Brain pericyte (primary cell): ENCODE results near the gene CBFB.
"Not testable (repeated sequence)": the region's sequence is repeated elsewhere in the genome, so short reads cannot be mapped to it uniquely, and the experiment has no call there.

Experiments used
- DNase-seq: peaks from one replicate; pipeline ENCODE4 v3.0.0-alpha.2; 2012; ENCODE audit warnings: low read depth, low spot score

CBFB gene

DNA sequence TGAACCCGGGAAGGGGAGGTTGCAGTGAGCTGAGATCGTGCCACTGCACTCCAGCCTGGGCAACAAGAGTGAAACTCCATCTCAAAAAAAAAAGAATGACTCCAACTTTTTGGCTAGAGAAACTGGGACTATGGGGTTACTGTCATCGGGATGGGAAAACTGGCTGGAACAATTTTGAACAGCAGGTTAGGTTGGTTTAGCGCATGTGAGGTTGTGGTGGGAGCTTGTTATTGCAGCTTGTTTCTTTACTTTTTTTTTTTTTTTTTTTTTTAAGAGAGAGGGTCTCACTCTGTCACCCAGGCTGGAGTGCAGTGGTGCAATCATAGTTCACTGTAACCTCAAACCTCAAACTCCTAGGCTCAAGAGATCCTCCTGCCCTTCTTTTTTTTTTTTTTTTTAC is 12.6 kb downstream of the CBFB start:
- DNase-seq, result not testable (repeated sequence)

DNA sequence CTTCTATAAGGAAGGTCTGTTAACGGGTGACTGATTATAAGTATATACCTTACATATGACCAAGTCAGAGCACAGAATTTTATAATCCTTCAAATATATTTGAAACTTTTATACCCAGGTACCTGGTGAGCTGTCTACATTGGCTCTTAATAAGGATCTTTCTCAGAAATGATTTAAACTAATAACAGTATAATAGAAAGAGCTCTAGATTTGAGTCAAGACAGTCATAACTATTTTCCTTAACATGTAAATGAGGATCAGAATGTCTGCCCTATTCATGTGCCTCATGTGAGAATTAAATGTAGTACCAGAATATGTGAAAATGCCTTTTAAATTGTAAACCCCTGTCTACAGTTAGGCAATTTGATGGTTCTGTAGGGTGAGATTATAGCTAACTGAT is 14.5 kb downstream of the CBFB start:
- DNase-seq, result no peak

DNA sequence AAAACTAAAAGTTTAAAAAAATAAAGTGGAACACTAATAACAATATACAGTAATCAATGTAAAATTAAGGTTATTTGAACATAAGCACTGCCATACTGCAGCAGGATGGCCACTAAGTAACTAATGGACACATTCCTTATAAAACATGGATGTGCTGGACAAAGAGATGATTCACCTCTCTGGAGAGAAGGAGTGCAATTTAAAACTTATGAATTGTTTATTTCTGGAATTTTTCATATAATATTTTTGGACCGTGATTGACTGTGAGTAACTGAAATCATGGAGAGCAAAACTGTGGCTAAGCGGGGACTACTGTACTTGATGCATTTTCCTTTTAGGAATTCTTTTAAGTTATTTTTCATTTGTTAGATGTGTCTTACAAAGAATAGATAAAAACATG is 21.8 kb downstream of the CBFB start:
- no peak for DNase-seq

DNA sequence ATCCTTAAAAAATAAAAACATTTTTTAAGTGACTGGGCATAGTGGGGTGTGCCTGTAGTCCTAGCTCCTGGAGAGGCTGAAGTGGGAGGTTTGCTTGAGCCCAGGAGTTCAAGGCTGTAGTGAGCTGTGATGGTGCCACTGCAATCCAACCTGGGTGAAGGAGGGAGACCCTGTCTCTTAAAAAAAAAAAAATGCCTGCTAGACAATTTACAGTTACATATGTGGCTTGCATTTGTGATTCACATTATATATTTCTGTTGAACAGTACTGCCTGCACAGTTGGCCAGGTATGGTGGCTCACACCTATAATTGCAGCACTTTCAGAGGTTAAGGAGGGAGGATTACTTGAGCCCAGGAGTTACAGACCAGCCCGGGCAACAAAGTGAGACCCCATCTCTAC is 23.4 kb downstream of the CBFB start:
- DNase-seq, result no peak

DNA sequence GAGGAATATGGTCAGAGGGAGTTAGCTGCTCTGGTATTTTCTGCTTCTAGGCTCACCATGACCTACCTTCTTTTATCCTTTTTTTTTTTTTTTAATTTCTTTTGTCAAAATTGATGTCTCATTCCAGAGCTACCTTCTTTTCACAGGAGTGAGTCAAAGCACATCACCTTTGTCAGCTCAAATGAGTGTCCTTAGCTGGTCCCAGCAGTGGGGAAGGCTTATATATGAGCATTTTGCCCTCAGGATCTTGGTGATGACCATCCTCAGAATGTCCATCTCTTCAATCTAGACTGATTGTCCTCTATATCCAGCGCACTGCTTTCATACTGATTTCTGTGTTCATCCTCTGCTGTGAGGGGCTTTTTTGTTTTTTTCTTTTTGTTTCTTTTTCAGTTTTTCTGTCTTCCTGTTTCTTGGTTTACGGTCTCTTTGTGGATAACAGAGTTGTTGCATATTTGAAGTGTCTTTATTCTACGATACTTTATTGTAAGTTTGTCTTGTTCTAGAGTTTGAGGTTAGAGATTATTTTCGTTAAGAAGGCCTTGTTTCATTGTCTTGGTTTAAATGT is 24.9 kb downstream of the CBFB start:
- no peak for DNase-seq

DNA sequence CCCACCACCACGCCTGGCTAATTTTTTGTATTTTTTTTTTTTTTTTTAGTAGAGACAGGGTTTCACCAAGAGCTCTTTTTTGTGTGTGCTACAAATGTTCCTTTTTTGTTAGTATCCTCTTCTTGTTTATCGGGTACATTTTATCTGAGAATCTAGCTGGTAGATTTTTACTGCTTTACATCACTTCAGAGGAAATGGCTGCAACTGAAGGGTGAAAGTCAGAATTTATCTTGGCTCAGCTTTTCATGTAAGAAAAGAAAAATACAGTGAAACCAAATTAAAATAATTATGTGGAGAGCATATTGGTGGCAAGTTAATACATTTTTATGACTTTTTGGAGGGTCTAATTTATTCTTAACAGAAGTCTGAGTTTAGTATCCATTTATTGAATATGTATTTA is 26.0 kb downstream of the CBFB start:
- DNase-seq, result no peak

DNA sequence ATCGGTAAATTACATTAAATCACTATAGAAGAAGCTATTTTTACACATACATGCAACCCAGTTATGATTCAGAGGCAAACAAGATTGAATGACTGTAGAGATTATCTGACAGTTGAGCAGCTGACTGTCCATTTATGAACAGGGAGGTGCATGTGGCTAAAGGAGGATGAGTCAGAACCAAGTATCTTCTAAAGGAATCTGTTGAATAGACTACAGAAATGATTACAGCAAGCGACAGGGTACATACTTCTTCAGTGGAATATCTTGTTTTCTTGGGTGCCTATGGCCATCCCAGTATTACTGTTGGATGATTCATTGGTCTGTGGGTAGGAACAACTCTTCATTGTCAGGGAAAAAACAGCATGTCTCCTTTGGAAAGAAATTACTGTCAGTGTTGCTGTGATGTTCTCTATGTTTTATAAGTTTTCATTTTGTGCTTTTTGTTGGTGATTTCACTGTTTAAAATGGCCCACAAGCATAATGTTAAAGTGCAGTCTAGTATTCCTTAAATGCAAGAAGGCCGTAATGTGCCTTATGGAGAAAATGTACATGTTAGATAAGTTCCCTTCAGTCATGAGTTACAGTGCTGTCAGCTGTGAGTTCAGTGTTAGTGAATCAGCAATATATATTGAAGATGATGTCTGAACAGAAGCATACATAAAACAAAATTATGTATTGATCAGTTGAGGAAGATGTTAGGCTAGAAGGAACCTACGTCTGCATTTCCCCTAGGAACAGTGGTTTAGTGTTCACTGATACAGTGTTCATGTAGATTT is 27.0 kb downstream of the CBFB start:
- peak; percentile 72 for DNase-seq

DNA sequence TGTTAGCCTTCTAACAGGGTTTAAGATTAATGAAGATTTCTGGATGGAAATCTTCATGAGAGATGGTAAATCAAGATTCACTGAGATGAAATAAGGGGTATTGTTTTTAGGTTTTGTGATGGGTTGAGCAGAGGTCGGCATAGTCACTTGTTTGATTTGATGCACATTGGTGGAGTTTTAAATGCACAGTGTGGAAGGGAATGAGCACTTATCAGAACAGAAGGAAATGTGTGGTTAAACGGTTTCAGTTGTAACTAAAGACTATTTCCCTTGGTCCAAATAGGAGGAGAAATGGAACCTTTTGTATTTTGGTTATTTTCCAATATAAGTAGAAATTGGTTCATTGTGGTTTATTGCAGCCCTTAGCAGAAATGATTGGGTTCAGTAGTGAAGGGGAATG is 34.1 kb downstream of the CBFB start:
- DNase-seq, result no peak

DNA sequence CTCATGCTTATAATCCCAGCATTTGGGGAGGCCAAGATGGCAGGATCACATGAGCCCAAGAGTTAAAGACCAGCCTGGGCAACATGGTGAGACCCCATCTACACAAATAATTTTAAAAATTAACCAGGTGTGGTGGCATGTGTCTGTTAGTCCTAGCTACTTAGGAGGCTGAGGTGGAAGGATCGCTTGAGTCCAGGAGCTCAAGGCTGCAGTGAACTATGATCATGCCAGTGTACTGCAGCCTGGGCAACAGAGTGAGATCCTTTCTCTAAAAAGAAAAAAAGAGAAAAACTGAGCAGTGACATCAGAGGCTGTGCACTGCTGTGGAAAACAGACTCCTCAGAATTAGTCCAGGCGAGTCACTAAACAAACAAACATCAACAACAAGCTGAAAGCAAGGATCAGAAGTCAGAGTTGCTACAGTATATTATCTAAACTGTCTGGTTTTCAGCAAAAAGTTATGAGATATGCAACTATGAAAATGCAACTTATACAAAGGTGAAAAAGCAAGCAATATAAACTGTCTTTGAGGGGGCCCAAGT is 39.3 kb downstream of the CBFB start:
- no peak for DNase-seq

DNA sequence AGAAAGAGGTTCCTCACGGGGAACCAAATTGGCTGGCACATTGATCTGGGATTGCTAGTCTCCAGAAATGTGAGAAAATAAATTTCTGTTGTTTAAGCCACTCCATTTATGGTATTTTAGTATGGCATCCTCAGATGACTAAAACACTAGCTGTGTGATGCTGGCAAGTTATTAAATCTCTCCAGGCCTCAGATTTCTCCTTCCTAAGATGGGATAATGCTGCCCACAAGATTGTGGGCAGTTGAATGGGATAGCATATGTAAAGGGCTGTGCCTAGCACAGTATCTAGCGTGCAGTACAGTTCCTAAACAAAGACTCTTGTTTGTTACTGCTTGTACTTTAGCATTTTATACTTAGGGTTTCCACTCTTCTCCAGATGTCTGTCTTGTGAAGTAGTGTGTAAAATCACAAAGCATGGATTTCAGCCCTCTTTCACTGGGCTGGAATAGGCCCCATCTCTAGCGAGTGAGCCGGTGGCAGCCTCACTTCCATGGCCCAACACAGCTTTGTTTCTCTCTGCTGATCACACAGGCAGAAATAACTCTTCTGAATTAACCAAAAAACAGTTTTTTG is 42.6 kb downstream of the CBFB start:
- no peak for DNase-seq

DNA sequence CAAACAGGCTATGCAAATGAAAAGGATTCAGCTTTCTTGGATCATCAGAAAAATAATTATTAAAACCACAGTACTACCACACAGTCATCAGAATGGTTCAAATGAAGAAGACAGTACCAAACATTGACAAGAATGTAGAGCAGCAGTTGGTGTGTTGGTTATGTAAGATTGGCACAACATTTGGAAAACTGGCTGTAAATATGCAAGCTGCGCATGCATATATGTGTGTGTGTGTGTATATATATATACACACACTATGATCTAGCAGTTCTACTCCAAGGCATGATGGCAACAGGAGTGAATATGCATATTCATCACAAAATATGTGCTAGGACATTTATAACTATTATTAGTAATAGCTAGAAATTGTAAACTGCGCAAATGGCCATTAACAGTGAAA is 46.4 kb downstream of the CBFB start:
- DNase-seq, result no peak

DNA sequence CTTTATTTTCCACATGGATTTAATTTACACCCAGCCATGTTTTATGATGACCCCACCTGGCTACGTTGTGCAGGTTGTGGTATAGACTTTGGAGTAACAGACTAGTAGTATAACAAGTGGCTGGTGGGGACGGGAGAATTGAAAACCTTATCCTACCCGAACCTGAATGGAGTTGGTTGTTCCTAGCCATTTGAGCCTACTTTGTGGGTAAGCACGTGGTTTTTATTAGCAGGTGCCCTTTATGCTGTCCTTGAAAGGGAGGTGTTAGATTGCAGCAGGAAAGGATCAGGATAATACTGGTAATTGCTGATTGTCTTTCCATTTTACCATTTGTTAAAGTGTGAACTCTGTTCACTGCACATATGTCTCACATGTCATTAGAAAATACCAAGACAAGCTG is 48.9 kb downstream of the CBFB start:
- no peak for DNase-seq

DNA sequence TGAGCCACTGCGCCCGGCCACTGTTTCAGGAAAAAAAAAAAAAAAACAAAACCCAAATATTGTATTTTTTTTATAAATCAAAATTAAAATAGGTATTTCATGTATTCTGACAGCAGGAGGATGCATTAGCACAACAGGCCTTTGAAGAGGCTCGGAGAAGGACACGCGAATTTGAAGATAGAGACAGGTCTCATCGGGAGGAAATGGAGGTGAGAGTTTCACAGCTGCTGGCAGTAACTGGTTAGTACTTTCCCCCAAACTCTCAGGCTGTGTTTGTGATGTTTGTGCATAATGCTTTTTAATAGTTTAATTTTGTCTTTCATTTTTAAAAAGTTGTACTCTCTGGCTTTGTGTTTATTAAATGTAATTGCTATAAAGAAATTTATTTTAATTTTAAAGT is 53.2 kb downstream of the CBFB start:
- no peak for DNase-seq

DNA sequence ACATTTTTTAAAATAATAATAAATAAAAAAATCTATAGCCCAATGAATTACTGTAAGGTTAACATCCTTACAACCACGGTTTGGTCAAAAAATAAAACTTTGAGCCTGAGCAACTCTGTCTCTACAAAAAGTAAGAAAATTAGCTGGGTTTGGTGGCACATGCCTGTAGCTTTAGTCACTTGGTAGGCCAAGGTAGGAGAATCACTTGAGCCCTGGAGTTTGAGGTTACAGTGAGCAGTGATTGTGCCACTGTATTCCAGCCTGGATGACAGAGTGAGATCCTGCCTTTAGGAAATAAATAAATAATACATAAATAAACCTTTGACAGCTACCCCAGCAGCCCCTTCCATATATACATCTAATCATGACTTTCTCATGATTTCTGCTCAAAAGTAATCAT is 53.9 kb downstream of the CBFB start:
- no peak for DNase-seq

DNA sequence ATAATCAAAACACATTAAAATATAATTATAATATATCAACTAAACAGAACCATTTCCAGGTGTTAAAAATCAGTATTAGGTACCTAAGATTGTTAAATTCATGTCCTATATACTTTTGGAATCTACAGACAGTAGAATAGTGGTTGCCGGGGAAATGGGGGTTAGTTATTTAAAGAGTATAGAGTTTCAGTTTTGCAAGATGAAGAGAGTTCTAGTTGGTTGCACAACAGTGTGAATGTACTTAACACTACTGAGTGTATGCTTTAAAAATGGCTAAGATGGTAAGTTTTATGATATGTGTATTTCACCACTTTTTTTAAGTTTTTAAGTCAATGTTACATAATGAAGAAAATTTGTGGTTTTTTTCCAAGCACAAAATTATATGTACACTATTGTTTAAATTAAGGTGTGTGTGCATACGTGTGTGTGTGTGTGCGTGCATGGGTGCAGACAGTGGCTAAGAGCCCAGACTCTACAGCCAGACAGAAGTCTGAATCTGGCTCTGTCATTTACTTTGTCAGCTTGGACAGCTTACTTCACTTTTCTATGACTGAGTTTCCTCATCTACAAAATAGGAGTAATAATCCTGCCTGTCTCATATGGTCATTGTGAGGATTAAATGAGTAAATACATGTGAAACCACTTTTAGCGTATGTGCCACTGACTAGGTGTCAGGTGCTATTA is 55.5 kb downstream of the CBFB start:
- no peak for DNase-seq

DNA sequence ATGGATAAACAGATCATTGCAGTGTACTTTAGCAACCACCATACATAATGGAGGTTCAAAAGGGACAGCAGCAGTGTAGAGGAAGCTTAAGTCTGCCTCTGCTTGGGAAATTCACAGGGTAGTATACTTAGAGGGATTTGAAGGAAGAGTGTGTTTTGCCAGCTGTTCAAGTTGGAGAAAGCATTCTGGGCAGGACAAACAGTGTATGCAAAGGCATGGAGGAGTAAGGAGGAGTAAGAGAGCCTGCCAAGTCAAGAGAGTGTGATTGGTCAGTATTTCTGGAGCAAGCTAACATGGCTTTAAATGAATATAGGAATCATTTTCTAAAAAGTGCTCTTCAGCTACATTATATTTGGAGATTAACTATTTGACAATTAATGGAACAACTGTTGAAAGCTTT is 57.9 kb downstream of the CBFB start:
- DNase-seq, result no peak

DNA sequence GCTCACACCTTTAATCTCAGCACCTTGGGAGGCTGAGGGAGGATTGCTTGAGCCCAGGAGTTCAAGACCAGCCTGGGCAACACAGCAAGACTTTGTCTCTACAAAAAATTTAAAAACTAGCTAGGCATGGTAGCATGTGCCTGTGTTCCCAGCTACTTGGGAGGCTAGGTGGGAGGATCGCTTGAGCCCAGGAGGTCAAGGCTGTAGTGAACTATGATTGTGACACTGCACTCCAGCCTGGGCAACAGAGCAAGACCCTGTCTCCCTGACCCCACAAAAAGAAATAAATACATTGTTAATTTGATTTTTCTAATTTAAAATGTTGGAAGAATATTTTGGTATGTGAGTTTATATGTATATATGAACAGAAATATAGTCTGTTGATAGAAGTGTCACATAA is 58.3 kb downstream of the CBFB start:
- no peak for DNase-seq

DNA sequence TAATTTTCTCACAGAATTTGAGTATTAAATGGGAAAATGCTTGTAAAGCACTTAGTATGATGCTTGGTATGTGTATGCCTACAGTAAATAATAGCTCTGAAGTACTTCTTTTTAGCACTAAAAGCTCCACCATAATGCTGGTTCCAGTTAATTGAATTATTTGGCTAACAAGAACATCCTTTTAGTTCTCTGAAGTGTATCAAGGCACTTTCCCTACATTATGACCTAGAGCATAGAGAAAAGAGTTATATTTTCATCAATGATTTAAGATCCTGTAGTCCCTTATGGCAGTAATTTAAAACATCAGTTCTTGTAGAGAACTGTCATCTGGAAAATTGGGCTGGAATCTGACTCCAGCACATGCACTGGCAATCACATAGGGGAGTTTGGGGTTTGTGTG is 58.9 kb downstream of the CBFB start:
- no peak for DNase-seq

DNA sequence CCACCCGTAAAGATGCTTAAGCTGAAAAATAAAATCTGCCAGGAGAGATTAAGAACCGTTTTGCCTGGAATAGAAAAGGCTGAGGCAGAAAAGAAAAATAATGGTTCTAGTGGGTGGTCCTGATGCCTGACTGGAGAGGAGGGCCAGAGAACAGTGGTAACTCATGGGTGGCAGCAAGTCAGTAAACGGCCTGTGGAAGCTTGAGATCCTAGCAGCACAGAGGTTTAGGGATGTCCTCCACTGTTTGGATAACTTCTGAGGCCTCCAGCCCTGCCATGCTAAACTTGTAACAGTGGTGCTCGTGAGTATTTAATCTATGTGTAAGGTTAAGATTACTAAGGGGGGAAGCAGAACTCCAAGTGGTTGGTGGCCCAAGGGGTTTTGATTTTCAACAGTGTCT is 59.6 kb downstream of the CBFB start:
- DNase-seq, result no peak

DNA sequence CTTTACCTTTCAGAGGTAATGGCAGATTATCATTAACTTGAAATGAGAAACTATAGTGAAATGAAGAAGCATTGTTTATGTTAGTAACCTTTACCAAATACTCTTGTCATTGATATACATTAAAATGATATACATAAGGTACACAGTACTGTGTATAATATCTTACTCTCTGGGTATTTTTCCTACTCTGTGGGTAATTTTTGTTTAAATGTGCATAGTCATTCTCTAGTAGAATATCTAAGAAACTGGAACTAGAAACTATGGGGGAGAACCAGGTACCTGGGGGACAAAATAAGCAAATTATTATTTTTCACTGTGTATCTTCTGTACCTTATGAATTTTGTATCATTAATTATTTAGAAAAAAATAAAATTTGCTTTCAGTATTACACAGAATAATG is 60.2 kb downstream of the CBFB start:
- DNase-seq, result no peak

DNA sequence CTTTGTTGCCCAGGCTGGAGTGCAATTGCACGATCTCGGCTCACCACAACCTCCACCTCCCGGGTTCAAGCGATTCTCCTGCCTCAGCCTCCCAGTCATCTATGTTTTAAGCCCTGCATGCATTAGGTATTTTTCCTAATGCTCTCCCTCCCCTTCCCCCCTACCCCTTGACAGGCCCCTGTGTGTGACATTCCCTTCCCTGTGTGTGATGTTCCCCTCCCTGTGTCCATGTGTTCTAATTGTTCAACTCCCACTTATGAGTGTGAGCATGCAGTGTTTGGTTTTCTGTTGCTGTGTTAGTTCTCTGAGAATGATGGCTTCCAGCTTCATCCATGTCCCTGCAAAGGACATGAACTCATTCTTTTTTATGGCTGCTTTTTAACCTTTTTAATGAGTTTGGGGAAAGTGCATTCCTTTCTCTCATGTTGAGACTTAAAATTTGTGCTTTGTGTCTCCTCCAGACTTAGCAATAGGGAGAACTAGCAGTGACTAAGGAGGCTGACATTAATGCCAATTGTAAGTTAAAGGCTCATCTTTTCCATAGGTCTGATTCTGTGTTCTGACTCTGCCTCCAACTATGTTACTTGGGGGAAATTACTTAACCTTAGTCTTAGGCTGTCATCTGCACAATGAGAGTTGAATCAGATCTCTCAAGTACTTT is 63.1 kb downstream of the CBFB start:
- no peak for DNase-seq

DNA sequence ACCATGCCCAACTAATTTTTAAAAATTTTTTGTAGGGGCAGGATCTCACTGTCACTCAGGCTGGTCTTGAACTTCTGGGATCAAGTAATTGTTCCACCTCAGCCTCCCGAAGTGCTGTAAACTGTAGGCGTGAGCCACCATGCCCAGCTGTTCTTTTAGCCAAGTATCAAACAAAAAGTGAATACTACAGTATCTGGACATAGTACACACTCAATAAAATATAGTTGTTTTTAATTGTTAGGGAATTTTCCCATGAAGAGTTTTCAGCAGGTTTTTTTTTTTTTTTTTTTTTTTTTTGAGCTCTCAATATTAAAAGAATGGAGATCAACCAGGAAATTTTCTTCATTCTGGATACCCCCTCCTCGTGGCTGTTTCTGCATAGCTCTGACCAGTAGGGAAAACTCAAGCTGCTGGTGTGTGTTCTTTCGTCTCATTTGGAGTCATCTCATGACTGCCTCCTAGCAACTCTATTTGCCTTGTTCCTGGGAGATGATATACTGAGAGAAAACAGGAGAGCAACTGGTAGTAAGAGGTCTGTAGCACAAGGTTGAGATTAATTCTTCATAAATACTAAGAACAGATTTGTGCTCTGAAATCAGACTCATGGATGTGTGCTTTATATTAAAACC is 64.3 kb downstream of the CBFB start:
- DNase-seq, result no peak
